ENCODE measurements around the gene MCHR1.

DNA sequence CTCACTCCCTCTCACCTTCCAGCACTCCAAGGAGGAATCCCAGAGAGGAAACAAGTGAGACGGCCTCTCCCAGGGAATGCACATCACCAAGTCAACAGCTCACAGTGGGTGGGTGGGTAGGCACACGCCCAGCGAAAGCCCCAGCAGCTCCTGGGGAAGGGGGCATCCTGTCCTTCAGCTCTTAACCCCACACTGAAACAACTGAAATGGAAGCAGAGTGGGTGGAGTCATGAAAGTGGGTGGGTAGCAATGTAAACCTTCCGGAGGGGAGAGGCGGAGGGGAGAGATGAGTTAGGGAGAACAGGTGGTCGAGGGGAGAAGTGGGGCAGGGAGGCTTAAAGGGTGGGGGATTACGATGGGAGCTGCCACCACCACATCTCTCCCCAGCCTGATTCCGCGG is 5.4 kb downstream of the MCHR1 start:
- no peak for TF ChIP-seq POLR2A (IDR thresholded peaks at IDR 0.05)
- TF ChIP-seq, protein P1, sequence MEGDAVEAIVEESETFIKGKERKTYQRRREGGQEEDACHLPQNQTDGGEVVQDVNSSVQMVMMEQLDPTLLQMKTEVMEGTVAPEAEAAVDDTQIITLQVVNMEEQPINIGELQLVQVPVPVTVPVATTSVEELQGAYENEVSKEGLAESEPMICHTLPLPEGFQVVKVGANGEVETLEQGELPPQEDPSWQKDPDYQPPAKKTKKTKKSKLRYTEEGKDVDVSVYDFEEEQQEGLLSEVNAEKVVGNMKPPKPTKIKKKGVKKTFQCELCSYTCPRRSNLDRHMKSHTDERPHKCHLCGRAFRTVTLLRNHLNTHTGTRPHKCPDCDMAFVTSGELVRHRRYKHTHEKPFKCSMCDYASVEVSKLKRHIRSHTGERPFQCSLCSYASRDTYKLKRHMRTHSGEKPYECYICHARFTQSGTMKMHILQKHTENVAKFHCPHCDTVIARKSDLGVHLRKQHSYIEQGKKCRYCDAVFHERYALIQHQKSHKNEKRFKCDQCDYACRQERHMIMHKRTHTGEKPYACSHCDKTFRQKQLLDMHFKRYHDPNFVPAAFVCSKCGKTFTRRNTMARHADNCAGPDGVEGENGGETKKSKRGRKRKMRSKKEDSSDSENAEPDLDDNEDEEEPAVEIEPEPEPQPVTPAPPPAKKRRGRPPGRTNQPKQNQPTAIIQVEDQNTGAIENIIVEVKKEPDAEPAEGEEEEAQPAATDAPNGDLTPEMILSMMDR (IDR thresholded peaks at IDR 0.05): no peak
